IPS-NIHi7 (cell line): Measurements from ENCODE around the gene RFPL3.
A peak's percentile ranks its signal among the peaks of the same experiment; 100 is the strongest.
"Not testable (repeated sequence)": the region's sequence is repeated elsewhere in the genome, so short reads cannot be mapped to it uniquely, and the experiment has no call there.

ENCODE experiments used
- DNase-seq: peaks from one replicate; pipeline ENCODE4 v3.0.0; 2012; ENCODE audit warnings: mixed read lengths; ENCODE audit errors: extremely low spot score

RFPL3 gene

DNA sequence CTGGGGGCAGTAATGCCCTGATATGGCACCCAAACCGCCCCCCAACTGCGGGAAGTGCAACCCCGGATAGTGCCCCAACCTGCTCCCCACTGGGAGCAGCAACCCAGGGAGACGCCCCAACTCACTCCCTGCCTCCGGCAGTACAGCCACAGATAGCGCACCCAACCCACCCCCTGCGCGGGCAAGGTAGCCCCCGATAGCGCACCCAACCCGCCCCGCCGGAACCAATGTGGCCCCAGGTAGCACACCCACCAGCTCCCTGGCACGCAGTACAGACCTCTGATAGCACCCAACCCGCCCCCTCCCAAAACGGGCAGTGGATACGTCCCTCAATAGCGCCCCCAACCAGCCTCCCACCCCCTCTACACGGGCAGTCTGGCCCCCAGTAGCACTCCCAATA is 3.8 kb upstream of the RFPL3 start:
- DNase-seq, result no peak

DNA sequence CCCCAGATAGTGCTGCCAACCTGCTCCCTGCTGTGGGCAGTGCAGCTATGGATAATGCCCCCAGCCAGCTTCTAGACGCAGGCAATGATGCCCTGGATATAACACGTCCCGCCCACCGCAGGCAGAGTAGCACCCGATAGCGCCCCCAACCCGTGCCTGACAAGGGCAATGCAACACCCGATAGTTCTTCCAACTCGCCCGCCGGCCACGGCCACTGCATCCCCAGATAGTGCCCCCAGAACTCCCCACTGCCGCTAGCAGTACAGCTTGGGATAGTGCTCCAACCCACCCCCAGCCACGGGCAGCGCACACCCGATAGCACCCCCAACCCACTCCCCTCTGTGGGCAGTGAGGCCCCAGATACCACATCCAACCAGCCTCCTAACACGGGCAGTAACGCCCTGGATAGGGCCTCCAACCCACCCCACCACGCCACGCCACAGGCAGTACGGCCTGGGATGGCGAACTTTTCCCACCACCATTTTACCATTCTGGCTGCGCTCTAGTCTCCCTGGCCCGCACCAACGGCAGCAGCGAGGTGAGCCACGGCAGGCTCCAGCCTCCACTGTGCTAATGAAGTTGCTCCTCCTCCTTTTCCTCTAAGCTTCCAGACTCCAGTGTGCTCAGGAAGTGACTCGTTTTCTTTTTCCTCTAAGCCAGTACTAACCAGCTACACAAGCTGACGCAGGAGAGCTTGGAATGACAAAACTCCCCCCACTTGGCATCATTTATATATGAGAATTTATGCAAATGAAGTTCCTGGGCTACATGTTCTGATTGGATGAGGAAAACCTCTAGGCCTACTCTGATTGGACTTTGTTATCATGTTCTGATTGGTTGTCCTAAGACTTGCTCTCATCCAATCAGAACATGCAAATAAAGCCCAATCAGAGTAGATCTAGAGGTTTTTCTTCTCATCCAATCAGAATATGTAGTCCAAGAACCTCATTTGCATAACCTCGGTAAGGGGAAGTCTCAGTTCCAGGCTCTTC is 3.0 kb upstream of the RFPL3 start:
- DNase-seq, result no peak

DNA sequence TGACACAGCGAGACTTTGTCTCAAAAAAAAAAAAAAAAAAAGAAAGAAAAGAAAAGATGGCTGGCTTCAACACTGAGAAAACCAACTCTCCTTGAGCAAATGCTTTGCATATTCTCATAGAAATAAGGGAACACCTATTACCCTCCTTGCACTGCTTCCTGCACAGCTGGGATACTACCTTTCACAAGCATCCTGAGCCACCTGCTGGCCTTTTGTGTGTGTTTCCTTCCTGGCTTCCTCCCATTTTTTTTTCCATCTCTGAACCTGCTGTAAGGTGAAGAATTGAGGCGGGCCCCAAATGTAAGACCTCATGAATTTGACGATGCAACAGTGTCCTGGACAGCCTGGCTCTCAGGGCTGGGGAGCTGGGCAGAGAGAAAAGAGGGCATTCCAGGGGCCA is 1.9 kb upstream of the RFPL3 start:
- peak; percentile 56 for DNase-seq

DNA sequence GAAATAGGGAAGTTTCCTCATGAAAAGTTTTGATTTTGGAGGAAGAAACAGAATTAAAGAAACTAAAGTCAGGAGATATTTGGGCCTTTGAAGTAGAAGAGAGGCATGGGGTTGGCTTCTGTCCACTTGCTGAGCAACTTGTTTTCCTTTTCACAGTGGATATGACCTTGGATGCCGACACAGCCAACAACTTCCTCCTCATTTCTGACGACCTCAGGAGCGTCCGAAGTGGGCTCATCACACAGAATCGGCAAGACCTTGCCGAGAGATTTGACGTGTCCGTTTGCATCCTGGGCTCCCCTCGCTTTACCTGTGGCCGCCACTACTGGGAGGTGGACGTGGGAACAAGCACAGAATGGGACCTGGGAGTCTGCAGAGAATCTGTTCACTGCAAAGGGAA is 2.4 kb downstream of the RFPL3 start:
- DNase-seq, result not testable (repeated sequence)

DNA sequence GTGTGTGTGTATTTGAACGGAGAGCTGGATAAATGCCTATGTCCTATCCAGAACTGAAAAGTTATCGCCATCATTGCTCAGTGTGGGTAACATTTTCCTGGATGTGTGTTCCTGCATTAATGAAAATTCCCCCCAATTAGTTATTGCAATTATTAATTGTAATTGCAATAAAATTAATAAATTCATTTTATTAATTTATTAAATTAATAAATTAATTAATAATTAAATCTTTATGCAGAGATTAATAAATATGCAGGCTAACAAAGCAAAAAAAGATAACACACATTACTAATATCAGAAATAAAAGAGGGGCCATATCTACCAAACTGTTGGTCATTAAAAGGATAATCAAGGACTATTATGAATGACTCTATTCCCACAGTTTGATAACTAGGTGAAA is 3.6 kb downstream of the RFPL3 start:
- DNase-seq, result no peak

DNA sequence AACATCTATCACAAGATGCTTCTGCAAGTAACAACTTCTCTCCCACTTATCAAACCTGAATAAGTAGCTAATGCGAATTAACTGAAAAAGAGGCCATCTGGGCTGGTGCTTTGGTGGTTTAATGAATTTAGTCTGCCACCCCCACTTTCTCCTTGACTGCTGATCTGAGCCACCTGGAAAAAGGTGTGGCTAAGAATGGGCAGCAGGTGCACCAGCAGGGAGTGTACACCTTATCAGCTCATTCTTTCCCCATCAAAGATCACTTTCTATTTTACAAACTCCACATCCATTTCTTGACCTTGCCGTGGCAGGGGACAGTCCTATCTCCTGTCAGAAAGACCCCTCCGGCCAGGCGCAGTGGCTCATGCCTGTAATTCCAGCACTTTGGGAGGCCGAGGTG is 6.5 kb downstream of the RFPL3 start:
- no peak for DNase-seq

DNA sequence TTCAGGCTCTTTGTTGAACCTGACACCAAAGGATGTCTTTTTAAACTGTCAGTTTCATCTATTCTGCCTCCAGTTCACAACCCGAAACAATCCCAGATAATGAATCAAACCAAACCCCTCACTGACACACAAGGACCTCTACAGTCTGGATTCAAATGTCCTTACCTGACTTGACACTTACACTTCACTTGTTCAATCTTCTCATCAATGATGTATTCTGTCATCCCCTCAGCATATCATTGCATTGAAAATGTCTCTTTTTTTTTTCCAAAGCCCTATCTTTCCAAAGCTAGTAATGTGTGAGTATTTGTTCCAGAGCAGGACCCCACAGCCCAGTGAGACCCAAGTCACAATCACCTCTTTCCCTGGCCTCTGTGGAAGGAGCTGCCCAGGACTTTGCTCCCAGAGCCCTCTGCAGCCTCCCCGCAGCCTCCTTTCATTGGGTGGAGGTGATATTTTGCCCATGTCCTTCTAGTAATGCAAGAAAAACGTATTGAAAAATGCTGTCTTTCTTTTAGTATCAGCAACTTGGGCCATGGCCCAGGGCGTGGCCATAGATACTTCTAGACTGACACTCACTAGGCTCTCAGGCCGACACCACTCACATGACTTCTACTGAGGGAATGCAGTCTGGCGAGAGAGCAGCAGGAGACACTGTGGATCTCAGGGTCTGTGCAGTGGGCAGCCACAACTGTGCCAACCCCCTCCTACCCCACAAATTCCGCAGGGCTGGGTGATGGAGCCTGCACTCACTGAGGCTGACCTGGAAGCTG is 18.2 kb downstream of the RFPL3 start:
- no peak for DNase-seq

DNA sequence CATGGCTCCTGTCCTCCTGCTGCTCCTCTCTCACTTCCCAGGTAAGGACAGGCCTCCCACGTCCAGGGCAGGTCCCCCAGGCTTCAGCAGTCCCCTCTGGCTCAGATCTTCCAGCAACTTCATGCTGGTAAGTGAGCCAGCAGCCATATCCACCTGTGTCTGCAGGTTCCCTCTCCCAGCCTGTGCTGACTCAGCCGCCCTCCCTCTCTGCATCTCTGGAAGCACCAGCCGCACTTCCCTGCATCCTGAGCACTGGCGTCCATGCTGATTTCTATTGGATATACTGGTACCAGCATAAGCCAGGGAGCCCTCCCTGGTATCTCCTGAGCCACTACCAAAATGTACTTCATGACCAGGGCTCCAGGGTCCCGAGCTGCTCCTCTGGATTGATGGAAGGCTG is 19.0 kb downstream of the RFPL3 start:
- no peak for DNase-seq

DNA sequence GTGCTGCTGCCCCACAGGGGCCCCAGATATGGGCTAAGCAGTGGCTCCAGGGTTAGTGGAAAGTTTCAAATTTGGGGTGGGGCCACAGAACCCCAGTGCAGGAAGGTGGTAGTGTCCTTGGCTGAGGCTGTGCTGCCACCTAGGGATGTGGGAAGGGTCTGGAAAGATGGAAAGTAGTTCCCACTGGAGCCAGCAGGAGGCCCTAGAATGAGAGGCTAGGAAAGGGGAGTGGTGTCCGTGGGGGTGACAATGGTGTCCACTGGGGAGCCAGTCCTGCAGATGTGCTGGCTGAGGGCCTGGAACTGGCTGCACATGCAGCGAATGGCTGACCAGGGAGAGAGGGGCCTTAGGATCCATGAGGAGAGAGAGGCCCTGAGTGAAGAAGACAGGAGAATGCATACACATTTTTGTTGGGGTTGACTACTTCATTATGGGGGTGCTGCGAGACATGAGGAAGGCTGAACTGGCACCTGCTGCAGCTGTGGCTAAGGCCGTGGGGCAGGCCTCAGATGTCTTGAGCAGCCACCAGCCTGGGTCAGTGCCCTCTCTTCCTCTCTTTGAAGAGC is 21.1 kb downstream of the RFPL3 start:
- DNase-seq, result peak; percentile 85

DNA sequence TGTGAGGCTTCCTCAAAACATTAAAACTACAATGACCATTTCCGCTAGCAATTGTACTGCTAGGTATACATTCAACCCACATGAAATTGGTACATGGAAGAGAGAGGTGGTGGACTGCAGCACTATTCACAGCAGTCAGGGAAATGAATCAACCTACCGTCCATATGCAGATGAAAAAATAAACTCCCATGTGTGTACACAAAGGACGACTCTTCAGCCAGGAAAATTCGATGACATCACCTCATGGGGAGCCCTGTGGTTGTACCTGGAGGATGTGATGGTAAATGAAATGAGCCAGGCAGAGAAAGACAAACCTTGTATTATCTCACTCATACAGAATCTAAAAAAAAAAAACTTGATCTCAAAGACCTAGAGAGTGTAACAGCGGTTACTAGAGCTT is 23.3 kb downstream of the RFPL3 start:
- no peak for DNase-seq

DNA sequence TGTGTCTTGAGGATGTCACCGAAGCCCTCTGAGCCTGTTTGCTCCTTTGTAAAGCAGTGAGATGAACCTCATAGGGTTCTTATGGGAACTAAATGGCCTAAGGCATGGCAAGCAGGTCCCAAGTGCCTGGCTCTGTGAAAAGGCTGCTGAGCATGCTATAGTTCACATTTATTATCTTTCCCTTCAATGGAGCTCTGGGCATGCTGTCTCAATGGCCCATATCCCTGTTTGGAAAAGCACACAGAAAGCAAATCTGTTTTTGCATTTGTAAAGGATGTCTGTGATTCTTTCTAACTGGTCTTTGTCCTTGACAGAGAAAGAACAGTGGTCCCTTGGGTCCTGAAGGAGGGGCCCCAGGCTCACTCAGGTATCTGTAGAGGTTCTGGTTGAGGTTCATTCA is 28.0 kb downstream of the RFPL3 start:
- no peak for DNase-seq

DNA sequence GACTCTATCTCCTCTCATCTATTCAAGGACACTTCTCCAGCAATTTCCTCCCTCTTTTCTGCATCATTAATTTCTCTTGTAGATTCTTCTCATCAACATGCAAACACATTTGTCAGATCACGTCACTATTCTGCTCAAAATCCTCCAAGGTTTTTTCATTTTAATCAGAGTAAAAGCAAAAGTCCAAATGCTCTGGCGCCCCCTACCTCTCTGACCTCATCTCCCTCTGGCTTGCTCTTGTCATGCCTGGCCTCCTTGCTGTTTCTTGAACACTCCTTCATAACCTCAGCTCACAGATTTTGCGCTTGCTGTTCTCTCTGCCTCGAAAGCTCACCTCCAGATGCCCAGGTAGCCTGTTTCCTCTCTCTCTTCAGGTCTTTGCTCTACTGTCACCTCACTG is 32.0 kb downstream of the RFPL3 start:
- peak; percentile 33 for DNase-seq

DNA sequence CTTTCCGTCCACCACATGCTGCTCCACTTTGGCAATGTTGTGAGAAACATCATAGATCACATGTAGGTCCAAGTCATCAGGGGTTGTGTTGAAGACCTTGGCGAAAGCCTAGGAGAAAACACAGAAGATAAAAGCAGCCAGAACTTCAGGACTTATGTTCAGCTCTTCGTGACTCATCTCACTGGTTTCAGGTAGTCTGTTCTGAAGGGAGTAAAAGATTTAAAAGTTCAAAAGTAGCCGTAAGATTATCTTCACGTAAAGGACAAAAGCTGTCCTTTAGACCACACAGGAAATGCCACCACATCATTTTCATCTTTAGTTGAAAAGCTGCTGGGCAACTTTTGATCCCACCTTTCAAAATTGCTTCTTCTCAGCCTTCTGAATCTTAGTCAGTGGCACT is 37.4 kb downstream of the RFPL3 start:
- no peak for DNase-seq

DNA sequence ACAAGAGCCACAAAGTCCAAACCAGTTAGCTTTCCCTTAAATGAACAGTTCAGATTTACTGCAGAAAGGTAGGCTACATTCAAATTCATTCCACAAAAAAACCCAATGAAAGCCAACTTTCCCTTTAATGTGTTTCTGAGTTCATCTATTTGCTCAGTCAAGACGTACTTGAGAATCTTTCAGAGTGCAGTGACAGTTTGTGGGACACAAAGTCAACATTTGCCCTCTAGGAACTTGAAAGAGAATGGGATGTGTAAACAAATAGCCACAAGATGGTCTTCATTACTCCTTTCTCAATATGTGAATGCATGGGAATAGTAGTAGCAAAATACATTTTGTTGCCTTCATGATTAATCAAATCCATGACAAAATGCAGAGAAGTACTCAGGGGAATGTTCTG is 38.6 kb downstream of the RFPL3 start:
- DNase-seq, result no peak

DNA sequence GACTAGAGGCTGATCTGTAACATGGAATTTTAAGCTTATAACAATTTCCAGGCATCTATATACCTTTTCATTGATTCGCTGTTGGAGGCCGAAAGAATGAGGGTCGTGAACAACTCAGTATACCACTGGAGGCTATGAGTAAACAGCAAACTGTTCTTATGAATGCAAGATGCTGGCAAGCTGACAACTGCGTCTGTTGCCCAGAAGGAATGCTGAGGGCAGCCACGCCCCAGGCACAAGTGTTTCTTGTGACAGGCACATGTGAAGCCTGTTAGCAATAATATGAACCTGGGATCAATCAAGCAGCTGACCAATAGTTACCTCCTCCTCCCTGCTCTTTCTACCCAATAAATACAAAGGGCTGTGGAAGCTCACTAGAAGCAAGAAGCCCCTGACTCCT is 39.1 kb downstream of the RFPL3 start:
- no peak for DNase-seq

DNA sequence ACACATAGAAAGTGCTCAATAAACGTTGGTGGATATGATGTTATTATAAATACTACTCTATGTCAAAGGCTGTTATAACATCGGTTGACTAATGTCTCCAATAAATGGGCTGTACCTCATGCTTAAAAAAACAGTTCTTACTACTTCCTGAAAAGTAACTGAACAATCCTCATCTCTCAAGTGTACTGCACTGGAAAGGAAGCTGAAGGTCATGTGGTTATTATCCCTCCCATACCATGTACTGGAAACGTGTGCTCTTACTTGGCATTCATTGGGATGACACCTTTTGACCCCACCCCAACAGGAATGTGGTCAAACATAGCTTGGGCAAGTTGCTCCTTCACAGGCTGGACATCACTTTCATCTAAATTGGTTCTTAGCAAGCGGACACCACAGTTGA is 43.8 kb downstream of the RFPL3 start:
- no peak for DNase-seq

DNA sequence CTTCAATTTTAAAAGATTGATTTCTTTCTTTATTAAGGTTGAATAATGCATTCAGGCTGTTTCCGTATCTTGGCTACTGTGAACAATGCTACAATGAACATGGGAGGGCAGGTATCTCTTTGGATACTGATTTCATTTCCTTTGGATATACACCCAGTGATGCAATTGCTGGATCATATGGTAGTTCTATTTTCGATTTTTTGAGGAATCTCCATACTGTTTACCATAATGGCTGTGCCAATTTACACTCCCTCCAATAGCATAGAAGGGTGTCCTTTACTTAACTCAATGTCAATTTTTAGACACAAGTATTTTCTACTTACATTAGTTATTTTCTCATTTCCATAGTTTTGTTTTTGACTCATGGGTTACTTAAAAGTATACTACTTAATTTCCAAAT is 46.4 kb downstream of the RFPL3 start:
- no peak for DNase-seq

DNA sequence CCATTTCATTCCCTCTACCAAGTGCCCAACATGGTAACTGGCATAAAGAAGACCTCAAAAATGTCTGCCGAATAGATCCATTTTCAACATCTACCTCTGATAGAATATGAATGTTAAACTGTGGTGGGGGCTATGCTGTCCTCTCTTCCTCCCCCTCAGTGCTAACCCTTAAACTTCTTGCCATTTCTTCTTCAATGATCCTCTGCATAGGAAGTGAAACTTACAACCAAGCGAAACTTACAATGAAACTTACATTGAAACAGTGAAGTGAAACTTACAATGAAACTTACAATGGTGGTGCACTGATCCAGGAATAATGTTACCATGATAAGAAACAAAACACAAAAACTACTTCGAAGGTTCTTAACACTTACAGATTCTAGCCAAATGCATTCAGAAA is 49.6 kb downstream of the RFPL3 start:
- no peak for DNase-seq

DNA sequence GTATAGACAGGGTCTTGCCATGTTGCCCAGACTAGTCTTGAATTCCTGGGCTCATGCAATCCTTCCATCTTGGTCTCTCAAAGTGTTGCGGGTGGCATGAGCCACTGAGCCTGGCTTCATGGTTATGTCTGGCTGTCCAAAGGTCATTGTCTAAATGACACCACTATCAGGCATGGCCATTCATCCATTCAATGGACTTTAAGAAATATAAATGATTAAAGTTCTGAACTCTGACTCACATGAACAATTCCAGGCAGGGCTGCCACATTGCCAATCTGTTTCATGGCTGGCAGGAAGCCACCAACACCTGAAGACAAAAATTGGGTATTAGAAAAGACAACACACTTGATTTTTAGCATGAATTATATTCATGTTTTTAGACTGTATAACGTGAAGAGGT is 50.3 kb downstream of the RFPL3 start:
- DNase-seq, result no peak

DNA sequence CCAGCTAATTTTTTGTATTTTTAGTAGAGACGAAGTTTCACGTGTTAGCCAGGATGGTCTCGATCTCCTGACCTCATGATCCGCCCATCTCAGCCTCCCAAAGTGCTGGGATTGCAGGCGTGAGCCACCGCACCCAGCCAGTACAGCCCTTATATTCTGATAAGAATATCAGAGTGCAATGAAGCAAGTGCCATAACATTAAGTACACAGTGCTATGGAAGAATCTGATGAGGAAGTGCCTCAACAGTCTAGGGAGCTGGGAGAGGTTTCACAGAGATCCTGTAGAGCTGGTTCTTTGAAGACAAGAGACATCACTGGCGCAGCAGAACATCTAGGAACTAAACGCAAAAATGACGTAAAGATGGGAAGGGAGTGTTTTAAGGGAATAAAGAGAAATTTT is 52.3 kb downstream of the RFPL3 start:
- DNase-seq, result no peak

DNA sequence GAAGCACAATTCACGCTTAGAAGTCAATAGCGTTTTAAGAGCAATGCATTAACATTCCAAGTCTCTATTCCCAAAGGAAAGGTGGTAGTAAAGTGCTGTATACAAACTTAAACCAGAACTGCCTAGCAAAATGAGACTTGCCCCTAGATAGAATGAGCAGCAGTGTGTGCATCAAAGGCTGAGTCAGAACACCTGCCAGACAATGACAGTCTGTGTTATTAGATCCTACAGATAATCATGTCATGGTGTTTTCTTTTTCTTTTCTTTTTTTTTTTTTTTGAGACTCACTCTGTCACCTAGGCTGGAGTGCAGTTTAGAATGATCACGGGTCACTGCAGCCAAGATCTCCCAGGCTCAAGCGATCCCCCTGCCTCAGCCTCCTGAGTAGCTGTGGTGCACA is 52.8 kb downstream of the RFPL3 start:
- DNase-seq, result no peak
